ENCODE measurements around the gene TMEM35A.
"Not testable (repeated sequence)": the region's sequence is repeated elsewhere in the genome, so short reads cannot be mapped to it uniquely, and the experiment has no call there.

Gene TMEM35A

GRCh38 chrX:101078716-101079598 is at the start of gene TMEM35A:
TSS of gene TMEM35A (plus strand) at chrX:101078879. CDS start at chrX:101079003, 124 bp downstream.
- in situ Hi-C loops (cut with HindIII; ENCODE audit: low sequenced_read_pairs) = no loop called here

- in situ Hi-C loops (cut with HindIII; ENCODE audit: low sequenced_read_pairs) = no loop called here
Measured at GRCh38 chrX:101029665-101030064, 49.0 kb upstream of the TMEM35A start.

DNA sequence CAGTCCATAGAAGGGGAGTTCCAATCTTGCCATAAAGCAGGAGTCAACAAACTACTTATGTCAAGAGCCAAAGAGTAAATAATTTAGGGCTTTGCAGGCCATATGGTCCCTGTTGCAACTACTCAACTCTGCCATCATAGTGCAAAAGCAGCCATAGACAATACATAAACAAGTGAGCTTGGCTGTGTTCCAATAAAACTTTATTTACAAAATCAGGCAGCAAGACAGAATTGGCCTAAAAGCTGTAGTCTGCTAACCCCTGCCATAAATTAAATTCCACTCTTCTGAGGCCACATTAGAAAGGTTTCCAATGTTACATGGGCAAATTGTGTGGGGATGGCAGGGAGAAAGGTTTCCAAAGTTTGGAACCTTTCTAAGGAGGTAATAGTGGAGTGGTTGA is 41.4 kb upstream of the TMEM35A start:
- in situ Hi-C loops (cut with HindIII; ENCODE audit: low sequenced_read_pairs) = no loop called here

DNA sequence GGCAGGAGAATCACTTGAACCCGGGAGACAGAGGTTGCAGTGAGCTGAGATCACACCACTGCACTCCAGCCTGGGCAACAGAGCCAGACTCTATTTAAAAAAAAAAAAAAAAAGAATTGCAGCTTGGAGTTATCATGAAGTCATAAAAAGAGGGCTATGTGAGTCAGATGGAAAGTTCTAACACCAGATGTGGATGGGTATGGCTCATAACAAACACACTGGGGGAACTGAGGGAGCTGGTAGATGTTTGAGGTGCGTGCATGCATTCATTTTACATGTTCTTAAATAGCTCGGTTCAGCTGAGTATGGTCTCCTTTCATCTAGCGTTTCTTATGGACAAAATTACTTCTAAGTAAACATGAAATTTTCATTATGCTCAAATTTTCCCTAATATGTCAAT is 38.5 kb upstream of the TMEM35A start:
- in situ Hi-C loops (cut with HindIII; ENCODE audit: low sequenced_read_pairs) = no loop called here

DNA sequence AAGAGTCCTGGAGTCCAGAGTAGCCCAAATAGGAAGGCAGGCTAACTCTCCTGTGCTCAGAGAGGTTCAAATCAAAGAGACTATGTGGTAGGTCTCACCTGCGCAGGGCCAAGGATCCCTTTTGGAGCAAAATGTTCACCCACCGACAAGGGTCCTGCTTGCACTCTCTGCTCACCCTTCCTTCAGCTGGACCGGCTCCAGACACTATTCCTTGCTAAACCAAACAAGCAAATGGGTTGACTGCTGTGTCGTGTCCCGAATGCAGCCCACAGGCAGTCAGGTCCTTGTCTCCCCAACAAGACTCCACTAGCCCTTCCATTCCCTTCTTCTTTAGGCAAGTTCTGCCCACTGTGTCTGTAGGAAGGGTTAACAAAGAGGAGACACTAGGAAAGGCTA is 27.5 kb upstream of the TMEM35A start:
- in situ Hi-C loops (cut with HindIII; ENCODE audit: low sequenced_read_pairs) = no loop called here

- in situ Hi-C loops (cut with HindIII; ENCODE audit: low sequenced_read_pairs) = no loop called here
Measured at GRCh38 chrX:101051549-101052302, 27.0 kb upstream of the TMEM35A start, which contains the start of gene TRMT2B. TSS of gene TRMT2B (minus strand) at chrX:101052111. CDS start at chrX:101042289, 9,822 bp downstream.

DNA sequence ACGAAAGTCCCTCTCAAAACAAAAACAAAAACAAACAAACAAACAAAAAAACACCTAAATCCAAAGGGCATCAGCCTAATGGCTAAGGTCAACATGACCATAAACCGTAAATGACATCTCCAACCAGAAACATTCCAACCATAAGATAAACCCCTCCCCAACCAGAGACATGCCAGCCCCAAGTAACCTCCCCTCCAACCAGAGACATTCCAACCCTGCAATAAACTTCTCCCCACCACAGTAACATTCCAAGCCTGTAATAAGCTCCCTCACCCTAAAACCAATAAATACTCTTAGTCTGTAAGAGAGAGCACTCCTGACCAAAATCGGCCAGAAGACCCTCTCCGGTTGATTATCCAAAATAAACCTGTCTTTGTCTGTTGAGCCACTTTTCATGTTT is 22.1 kb upstream of the TMEM35A start:
- in situ Hi-C loops (cut with HindIII; ENCODE audit: low sequenced_read_pairs) = not testable (repeated sequence)

- in situ Hi-C loops (cut with HindIII; ENCODE audit: low sequenced_read_pairs) = no loop called here
Measured at GRCh38 chrX:101057093-101057714, 21.5 kb upstream of the TMEM35A start.

- in situ Hi-C loops (cut with HindIII; ENCODE audit: low sequenced_read_pairs) = no loop called here
Measured at GRCh38 chrX:101062176-101062575, 16.5 kb upstream of the TMEM35A start.

- in situ Hi-C loops (cut with HindIII; ENCODE audit: low sequenced_read_pairs) = no loop called here
Measured at GRCh38 chrX:101071582-101071981, 7.1 kb upstream of the TMEM35A start.

DNA sequence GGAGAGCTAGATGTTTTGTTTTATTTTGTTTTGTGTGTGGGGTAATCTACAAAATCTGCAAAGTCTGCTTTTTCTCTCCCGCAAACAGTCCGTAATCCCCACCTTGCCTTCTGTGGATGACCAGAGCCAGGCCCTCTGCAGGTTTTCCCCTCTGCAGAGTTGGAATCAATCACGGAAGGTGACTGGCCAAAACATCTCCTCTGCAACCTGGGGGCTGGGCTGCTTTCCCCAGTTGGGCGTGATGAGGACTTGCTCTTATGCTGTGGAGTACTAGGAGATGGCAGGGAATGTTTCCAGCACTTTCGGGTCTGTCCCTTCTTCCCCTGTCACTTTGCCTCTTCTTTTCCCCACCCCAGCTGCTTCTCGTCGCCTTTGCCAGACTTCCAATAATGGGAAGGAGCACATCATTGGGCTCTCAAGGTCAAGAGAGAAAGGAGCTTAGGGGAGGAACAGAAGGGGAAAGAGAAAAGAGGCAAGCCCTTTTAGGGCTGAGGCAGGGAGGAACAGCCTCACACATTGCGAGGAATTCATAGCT is 1.1 kb downstream of the TMEM35A start:
- in situ Hi-C loops (cut with HindIII; ENCODE audit: low sequenced_read_pairs) = no loop called here

DNA sequence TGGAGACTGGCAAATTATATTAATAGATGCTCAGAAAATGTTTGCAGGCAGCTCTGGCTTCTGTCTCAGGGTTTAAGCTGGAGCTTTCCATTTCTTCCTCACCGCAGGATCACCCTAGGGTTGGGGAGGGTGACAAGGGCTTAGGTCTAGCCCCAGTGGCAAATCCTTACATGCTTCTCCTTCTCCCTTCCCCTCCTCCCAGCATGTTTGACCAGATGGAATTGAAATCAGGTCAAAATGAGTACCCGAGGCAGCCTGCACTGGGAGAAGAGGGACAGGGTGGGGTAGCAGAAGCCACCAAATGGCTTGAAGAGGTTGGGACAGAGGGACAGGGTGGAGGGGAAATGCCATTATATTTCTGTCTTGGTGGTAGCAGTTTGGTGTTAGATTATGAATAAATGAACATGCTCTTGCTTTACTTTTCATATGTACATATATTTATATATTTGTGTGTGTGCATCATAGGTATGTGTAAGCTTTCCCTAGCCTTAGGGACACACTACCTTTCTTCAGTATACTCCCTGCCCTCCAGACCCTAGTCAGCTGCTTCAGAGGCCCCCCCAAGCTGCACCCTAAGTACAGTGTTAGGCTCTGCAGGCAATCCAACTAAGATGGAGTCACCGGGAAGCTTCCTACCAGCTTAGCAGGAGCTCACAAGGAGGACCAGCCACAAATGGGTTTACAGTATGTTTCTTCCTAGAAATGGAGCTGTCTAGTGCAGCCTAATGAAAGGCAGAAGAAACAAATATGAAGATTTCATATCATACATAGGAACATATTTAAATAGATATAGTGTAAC is 1.8 kb downstream of the TMEM35A start:
- in situ Hi-C loops (cut with HindIII; ENCODE audit: low sequenced_read_pairs) = no loop called here

DNA sequence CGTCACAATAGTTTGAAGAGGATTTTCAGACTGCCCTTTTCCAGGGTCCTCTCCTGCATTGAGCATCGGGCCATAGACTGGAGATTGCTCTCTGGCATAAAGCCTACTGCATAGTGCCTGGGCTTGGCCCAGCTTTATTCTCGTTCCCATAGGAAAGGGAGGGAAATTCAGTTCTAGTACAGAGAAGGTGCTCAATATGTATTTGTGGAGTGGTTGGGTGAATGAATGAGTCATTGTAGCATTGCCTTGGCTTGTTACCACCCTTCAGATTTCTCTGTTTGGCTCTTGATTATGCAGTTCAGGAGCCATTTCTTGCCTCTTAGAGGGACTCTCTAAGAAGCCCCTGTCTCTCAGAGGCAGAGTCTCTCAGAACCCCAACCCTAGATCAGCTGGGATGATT is 2.6 kb downstream of the TMEM35A start:
- in situ Hi-C loops (cut with HindIII; ENCODE audit: low sequenced_read_pairs) = no loop called here

DNA sequence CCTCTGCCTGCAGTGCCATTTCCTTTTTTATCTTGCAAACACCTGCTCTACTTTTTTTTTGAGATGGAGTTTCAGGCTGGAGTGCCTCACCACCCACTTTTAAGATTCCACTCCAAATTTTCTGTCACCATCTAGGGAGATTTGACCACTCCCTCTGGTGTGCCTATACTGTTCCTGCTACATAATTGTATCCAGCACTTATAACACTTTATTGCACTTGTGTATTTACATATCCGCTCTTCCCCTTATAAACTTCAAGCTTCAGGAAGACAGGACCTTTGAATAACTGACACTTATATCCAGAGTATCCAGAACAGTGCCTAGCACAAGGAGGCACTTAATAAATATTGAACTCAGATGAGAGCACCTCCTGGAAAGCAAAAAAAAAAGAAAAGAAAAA is 13.1 kb downstream of the TMEM35A start:
- in situ Hi-C loops (cut with HindIII; ENCODE audit: low sequenced_read_pairs) = no loop called here

GRCh38 chrX:101097546-101098453 is 19.1 kb downstream of the TMEM35A start, which contains the start of gene CENPI:
TSS of gene CENPI (plus strand) at chrX:101098204. CDS start at chrX:101101071, 2,867 bp downstream.
- in situ Hi-C loops (cut with HindIII; ENCODE audit: low sequenced_read_pairs) = no loop called here

- in situ Hi-C loops (cut with HindIII; ENCODE audit: low sequenced_read_pairs) = no loop called here
Measured at GRCh38 chrX:101108284-101108683, 29.6 kb downstream of the TMEM35A start.

- in situ Hi-C loops (cut with HindIII; ENCODE audit: low sequenced_read_pairs) = no loop called here
Measured at GRCh38 chrX:101117701-101118100, 39.0 kb downstream of the TMEM35A start.

DNA sequence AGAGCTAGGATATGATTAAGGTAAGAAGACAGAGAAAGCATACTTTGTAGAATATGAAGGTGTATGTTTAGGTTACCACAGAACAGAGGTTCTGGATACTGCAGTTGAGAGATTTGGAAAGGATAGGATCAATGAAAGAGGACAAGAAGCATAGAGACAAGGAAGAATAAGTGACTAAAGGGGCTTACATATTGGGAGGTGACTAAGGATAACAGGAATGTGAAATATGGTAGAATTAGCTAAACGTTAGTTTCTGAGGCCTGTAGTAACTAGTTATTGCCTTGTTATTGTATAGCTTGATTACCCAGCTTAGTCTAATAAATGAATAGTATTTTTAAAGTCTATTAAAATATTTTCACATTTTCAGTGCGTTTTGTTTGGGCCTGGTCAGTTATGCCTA is 57.6 kb downstream of the TMEM35A start:
- in situ Hi-C loops (cut with HindIII; ENCODE audit: low sequenced_read_pairs) = no loop called here

Data from DLD1 (cell line).